Lung (tissue), 12 donors: ENCODE data around the gene RPL38. TPM values are rescaled to one million over a fixed set of nuclear protein-coding genes. Genes with fewer than 3 reads are reported as not detected.

ENCODE experiments used
- ATAC-seq: fragments of 200-7000 bp; cut with Tn5 transposase; one replicate; pipeline ENCODE4 v1.9.1; 2020; ENCODE audit warnings: moderate number of reproducible peaks; ENCODE audit not compliant: insufficient read depth, low FRiP score
- DNase-seq, 3 donors: peaks; one replicate each; pipeline ENCODE4 v3.0.0-alpha.2; 2013 to 2017
- H3K27ac ChIP-seq, 2 donors: one replicate each; pipeline ENCODE4 v1.5.1; 2013; ENCODE audit warnings: mild to moderate bottlenecking in 2 of 2, moderate library complexity in 2 of 2, control low read depth in 1 of 2, inconsistent platforms in 1 of 2, low read depth in 1 of 2, low read length in 1 of 2
- H3K27me3 ChIP-seq, 3 donors: one replicate each; pipeline ENCODE4 v1.5.1; 2013; ENCODE audit warnings: low read length in 2 of 3; ENCODE audit not compliant: control insufficient read depth in 3 of 3, insufficient read depth in 3 of 3
- H3K36me3 ChIP-seq, 4 donors: one replicate each; pipeline ENCODE4 v1.5.1; 2013; ENCODE audit warnings: low read length in 4 of 4, mild to moderate bottlenecking in 1 of 4, moderate library complexity in 1 of 4; ENCODE audit not compliant: control insufficient read depth in 4 of 4, insufficient read depth in 4 of 4
- H3K4me1 ChIP-seq, 5 donors: one replicate each; pipeline ENCODE4 v1.5.1; 2013; ENCODE audit warnings: low read length in 5 of 5, mild to moderate bottlenecking in 2 of 5, moderate library complexity in 1 of 5; ENCODE audit not compliant: control insufficient read depth in 5 of 5, insufficient read depth in 5 of 5
- H3K4me3 ChIP-seq: one replicate; pipeline ENCODE4 v1.5.1; 2013; ENCODE audit warnings: mild to moderate bottlenecking, control low read depth, moderate library complexity
- H3K9ac ChIP-seq, 2 donors: one replicate each; pipeline ENCODE4 v1.5.1; 2013; ENCODE audit warnings: low read length in 2 of 2, control low read depth in 1 of 2; ENCODE audit not compliant: insufficient read depth in 1 of 2
- H3K9me3 ChIP-seq, 4 donors: one replicate each; pipeline ENCODE4 v1.5.1; 2013; ENCODE audit warnings: low read length in 3 of 4, mild to moderate bottlenecking in 1 of 4, moderate library complexity in 1 of 4; ENCODE audit not compliant: control insufficient read depth in 4 of 4, insufficient read depth in 3 of 4
- WGBS, 2 donors: extraction: QIAGEN DNeasy Blood & Tissue Kit; methylation state at CpG; one replicate each; pipeline ENCODE4 v1.1.7; 2013; 5-methylcytosine and 5-hydroxymethylcytosine counted together
- polyA plus RNA-seq, 2 donors: library from polyadenylated mRNA; stranded (reverse); fragments of 200-250 nt; gene quantifications; one replicate each; pipeline ENCODE4 v1.2.1, GENCODE V29; 2013
- total RNA-seq, 2 donors: library from RNA; depleted of rRNA in 1 of 2; stranded (reverse); fragments of >200 nt in 1 of 2; gene quantifications; one replicate each; pipeline ENCODE4 v1.2.1, GENCODE V29; 2014 to 2021
- TF ChIP-seq, protein P1 (sequence below): IDR thresholded peaks from 2 replicates; pipeline ENCODE4 v1.5.1; 2012; ENCODE audit warnings: mild to moderate bottlenecking; ENCODE audit errors: control extremely low read depth, extremely low read depth
- donor health status: control.
- donor health status: control.
- donor health status: Bipolar disorder and iron deficiency.
- donor health status: healthy.
- donor health status: DM: yes; HTN: yes; CAD: no.

RPL38 gene
- total and polyA plus RNA-seq, 4 donors, result 686 to 2,752 (median 1,090) TPM

DNA sequence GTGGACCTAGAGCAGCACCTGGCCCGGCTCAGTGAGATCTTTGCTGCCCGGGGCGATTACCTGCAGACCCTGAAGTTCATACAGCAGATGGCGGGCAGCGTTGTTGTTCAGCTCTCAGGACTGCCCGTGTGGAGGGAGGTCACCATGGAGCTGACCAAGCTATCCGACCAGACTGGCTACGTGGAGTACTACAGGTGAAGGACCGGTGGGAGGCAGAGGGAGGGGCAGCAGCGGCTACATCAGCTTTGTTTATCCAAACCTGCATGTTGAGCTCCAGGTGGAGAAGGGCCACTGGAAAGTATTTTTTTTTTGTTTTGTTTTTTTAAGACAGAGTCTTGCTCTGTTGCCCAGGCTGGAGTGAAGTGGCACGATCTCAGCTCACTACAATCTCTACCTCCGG, 33.8 kb downstream of the RPL38 start:
- TF ChIP-seq, protein P1, sequence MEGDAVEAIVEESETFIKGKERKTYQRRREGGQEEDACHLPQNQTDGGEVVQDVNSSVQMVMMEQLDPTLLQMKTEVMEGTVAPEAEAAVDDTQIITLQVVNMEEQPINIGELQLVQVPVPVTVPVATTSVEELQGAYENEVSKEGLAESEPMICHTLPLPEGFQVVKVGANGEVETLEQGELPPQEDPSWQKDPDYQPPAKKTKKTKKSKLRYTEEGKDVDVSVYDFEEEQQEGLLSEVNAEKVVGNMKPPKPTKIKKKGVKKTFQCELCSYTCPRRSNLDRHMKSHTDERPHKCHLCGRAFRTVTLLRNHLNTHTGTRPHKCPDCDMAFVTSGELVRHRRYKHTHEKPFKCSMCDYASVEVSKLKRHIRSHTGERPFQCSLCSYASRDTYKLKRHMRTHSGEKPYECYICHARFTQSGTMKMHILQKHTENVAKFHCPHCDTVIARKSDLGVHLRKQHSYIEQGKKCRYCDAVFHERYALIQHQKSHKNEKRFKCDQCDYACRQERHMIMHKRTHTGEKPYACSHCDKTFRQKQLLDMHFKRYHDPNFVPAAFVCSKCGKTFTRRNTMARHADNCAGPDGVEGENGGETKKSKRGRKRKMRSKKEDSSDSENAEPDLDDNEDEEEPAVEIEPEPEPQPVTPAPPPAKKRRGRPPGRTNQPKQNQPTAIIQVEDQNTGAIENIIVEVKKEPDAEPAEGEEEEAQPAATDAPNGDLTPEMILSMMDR, result no peak
- ATAC-seq, result no peak

DNA sequence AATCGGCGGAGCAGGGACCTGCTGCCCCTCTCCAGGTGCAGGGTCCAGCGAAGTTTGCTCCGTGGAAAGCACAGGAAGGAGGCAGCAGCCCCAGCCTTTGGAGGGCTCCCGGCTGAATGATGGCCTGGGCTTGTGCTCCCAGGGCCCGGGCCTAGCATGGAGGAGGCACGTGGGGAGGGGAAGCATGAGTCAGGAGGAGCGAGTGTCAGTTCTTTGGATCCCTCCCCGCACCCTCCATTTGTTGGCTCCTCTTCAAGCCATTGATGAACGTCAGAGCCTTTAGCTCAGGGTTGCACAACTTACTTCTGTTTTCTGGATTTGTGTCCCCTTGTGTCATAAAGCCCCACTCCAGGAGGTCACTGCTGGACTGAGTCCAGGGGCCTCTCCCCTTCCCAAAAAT, 35.7 kb downstream of the RPL38 start:
- Histone ChIP-seq H3K9ac (no peak overlapping the region), H3K4me1 (peaks cover 0 to 16% (median 5%) of the 10 kb centered on the region in 5 donors), H3K9me3 (no peaks in the 10 kb centered on the region), H3K4me3 (no peak overlapping the region), H3K36me3 (peaks cover 0 to 1% (median 0%) of the 10 kb centered on the region in 4 donors), H3K27ac (no peak overlapping the region), H3K27me3 (no peaks in the 10 kb centered on the region)
- 57 to 67% methylated on average over 10 of the region's 10 CpGs for WGBS, 2 donors
- TF ChIP-seq, protein P1, result no peak
- ATAC-seq (no peak), DNase-seq (peak in 1 of 3 donors; percentile 40)

More for the DNA sequence above, 33.8 kb downstream of the RPL38 start:
- no peak overlapping the region for H3K4me3 ChIP-seq
- DNase-seq, result no peak
- WGBS, 2 donors, result 82 to 94% methylated on average over 12 of the region's 12 CpGs
- H3K9ac ChIP-seq, result no peak overlapping the region
- no peaks in the 10 kb centered on the region for H3K36me3 ChIP-seq
- no peaks in the 10 kb centered on the region for H3K27me3 ChIP-seq
- peaks cover 0 to 16% (median 5%) of the 10 kb centered on the region in 5 donors for H3K4me1 ChIP-seq
- H3K9me3 ChIP-seq, result no peaks in the 10 kb centered on the region
- H3K27ac ChIP-seq, result no peak overlapping the region

- Histone ChIP-seq H3K36me3 (peaks cover 0 to 1% (median 0%) of the 10 kb centered on the region in 4 donors), H3K9me3 (no peaks in the 10 kb centered on the region), H3K4me1 (peaks cover 0 to 23% (median 5%) of the 10 kb centered on the region in 5 donors), H3K4me3 (no peak overlapping the region), H3K9ac (no peak overlapping the region), H3K27ac (no peak overlapping the region), H3K27me3 (no peaks in the 10 kb centered on the region)
- TF ChIP-seq, protein P1, result no peak
- ATAC-seq (no peak), DNase-seq (peak; percentile 72 to 86 (median 76))
- 59 to 65% methylated on average over 11 of the region's 11 CpGs for whole genome bisulfite sequencing, 2 donors
Measured at GRCh38 chr17:74240618-74241205, 37.2 kb downstream of the RPL38 start.
